Measurements from ENCODE around the gene AQP2. TPM values are rescaled to one million over a fixed set of nuclear protein-coding genes. Genes with fewer than 3 reads are reported as not detected.

Gene AQP2
- total RNA-seq, 1 experiment from 2014 or later = not detected

DNA sequence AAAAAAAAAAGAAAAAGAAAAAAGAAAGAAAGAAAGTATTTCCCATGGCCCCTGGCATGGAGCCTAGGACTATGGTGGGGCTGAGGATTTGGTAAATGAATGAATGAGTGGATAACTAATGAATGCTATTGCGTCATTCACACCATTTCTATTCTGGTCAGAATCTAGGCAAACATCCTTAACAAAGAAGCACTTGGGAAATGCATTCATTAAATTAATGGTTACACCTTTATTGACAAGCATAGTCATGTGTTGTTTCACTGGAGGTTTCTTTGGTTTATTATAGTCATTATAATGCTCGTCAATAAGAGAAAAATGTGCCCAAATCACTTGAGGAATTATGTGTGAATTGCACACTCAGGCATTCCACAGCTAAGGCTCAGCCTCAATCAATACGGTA lies 13.6 kb upstream of the AQP2 start:
- ChIA-PET POLR2A (no interaction called here), CTCF (interaction anchor here (0.7 to 0.9 kb wide), 2 partner anchors 51 to 133 kb away, joined by 3 to 4 read pairs; no protein-coding TSS in a partner anchor)
- Mint-ChIP-seq H3K27ac (ENCODE audit: unreplicated experiment) (no peak overlapping the region), H3K27me3 (ENCODE audit: insufficient read depth, unreplicated experiment) (no peaks in the 10 kb centered on the region), H3K9me3 (ENCODE audit: unreplicated experiment) (no peaks in the 10 kb centered on the region), H3K36me3 (ENCODE audit: insufficient read depth, unreplicated experiment) (peaks cover 5% of the 10 kb centered on the region), H3K4me1 (ENCODE audit: low read depth, unreplicated experiment) (no peaks in the 10 kb centered on the region), H3K4me3 (ENCODE audit: unreplicated experiment) (no peak overlapping the region)
- Histone ChIP-seq H3K27me3 (replicated peaks; ENCODE audit: control insufficient read depth, insufficient read depth, low read length) (no peaks in the 10 kb centered on the region), H3K4me3 (ENCODE audit: low read depth, low read length) (no peak overlapping the region), H3K9me3 (no peaks in the 10 kb centered on the region), H3K4me1 (no peaks in the 10 kb centered on the region; the same call in none of the 2 replicates), H3K36me3 (ENCODE audit: control insufficient read depth, insufficient read depth, low read length) (no peaks in the 10 kb centered on the region)
- TF ChIP-seq, protein P1, sequence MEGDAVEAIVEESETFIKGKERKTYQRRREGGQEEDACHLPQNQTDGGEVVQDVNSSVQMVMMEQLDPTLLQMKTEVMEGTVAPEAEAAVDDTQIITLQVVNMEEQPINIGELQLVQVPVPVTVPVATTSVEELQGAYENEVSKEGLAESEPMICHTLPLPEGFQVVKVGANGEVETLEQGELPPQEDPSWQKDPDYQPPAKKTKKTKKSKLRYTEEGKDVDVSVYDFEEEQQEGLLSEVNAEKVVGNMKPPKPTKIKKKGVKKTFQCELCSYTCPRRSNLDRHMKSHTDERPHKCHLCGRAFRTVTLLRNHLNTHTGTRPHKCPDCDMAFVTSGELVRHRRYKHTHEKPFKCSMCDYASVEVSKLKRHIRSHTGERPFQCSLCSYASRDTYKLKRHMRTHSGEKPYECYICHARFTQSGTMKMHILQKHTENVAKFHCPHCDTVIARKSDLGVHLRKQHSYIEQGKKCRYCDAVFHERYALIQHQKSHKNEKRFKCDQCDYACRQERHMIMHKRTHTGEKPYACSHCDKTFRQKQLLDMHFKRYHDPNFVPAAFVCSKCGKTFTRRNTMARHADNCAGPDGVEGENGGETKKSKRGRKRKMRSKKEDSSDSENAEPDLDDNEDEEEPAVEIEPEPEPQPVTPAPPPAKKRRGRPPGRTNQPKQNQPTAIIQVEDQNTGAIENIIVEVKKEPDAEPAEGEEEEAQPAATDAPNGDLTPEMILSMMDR (IDR thresholded peaks at IDR 0.05; ENCODE audit: insufficient read depth in 1 of 2, low read depth in 1 of 2, low read length in 1 of 2, severe bottlenecking in 1 of 2, unreplicated experiment in 1 of 2) = no peak
- no peak for DNase-seq
- no TSS peak for BruUV-seq (replicated peaks)
- intact Hi-C loops (cut with micrococcal nuclease; ENCODE audit: unreplicated experiment) = no loop called here

DNA sequence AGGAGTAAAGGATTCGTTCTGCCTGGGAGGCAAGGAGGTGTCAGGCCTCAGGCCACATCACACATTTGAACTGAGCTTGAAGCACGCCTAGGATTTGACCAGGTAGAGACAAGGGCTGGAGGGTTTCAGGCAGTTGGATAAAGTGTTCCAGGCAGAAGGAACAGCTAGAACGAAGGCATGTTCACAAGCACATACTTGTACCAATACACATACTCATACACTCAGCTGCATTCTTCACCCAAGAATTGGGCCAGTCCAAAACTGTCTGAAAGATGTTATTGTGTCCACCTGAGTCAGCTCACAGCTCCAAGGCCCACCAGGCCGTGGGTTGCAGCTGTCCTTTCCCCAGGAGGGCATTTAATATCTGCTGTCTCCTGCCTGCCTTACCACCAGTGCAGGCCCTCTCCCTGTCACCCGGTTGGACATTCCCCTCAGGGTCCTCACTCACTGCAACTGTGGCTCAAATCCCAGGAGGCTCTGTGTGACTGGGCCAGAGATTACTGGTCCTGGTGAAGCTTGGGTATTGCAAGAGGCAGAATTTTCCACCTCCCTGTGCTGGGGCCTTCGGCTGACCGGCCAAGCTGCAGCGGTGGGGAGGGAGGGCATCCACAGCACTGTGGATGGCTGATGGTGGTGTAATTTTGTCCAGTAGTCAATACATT lies 12.8 kb upstream of the AQP2 start:
- Mint-ChIP-seq H3K4me3 (ENCODE audit: unreplicated experiment) (no peak overlapping the region), H3K27me3 (ENCODE audit: insufficient read depth, unreplicated experiment) (no peaks in the 10 kb centered on the region), H3K27ac (ENCODE audit: unreplicated experiment) (no peak overlapping the region), H3K9me3 (ENCODE audit: unreplicated experiment) (no peaks in the 10 kb centered on the region), H3K36me3 (ENCODE audit: insufficient read depth, unreplicated experiment) (peaks cover 5% of the 10 kb centered on the region), H3K4me1 (ENCODE audit: low read depth, unreplicated experiment) (no peaks in the 10 kb centered on the region)
- Histone ChIP-seq H3K4me3 (ENCODE audit: low read depth, low read length) (no peak overlapping the region), H3K36me3 (ENCODE audit: control insufficient read depth, insufficient read depth, low read length) (no peaks in the 10 kb centered on the region), H3K27me3 (replicated peaks; ENCODE audit: control insufficient read depth, insufficient read depth, low read length) (no peaks in the 10 kb centered on the region), H3K4me1 (no peaks in the 10 kb centered on the region; the same call in none of the 2 replicates), H3K9me3 (no peaks in the 10 kb centered on the region)
- TF ChIP-seq, protein P1 (IDR thresholded peaks at IDR 0.05; ENCODE audit: insufficient read depth in 1 of 2, low read depth in 1 of 2, low read length in 1 of 2, severe bottlenecking in 1 of 2, unreplicated experiment in 1 of 2) = no peak
- BruUV-seq (replicated peaks) = no TSS peak
- POLR2A ChIA-PET = no interaction called here
- intact Hi-C loops (cut with micrococcal nuclease; ENCODE audit: unreplicated experiment) = no loop called here
- no peak for DNase-seq
- CTCF ChIA-PET = interaction anchor here (0.7 to 0.9 kb wide), 2 partner anchors 37 to 133 kb away, joined by 3 read pairs; no protein-coding TSS in a partner anchor

DNA sequence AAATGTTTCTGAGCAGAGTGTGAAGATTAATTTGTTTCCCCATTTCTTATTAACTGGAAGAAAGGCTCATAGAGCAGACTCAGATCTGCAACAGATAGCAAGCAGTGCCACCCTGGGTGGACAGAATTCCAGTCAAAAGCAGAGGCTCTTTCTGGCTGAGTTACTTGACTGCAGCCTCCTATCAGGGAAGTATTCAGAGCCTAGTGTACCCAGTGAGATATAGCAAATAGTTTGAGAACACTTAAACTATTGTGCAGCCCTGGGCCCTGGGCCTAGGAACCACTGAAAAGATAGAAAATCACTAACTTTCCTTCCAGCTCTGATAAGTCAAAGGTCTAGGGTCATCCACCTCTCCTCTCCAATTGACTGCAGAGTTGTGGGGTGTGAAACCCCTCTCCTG lies 11.2 kb upstream of the AQP2 start:
- no peak overlapping the region for H3K4me3 ChIP-seq (ENCODE audit: low read depth, low read length)
- no peak overlapping the region for H3K27ac Mint-ChIP-seq (ENCODE audit: unreplicated experiment)
- H3K27me3 Mint-ChIP-seq (ENCODE audit: insufficient read depth, unreplicated experiment) = no peaks in the 10 kb centered on the region
- no peaks in the 10 kb centered on the region; the same call in none of the 2 replicates for H3K4me1 ChIP-seq
- CTCF ChIA-PET = interaction anchor here (0.7 to 1.5 kb wide), 2 partner anchors 11 to 117 kb away, joined by 4 to 5 read pairs; partner anchors contain the start of gene AQP2
- peaks cover 5% of the 10 kb centered on the region for H3K36me3 Mint-ChIP-seq (ENCODE audit: insufficient read depth, unreplicated experiment)
- H3K9me3 Mint-ChIP-seq (ENCODE audit: unreplicated experiment) = no peaks in the 10 kb centered on the region
- no peaks in the 10 kb centered on the region for H3K9me3 ChIP-seq
- BruUV-seq (replicated peaks) = no TSS peak
- TF ChIP-seq, protein P1 (IDR thresholded peaks at IDR 0.05; ENCODE audit: insufficient read depth in 1 of 2, low read depth in 1 of 2, low read length in 1 of 2, severe bottlenecking in 1 of 2, unreplicated experiment in 1 of 2) = no peak
- H3K4me3 Mint-ChIP-seq (ENCODE audit: unreplicated experiment) = no peak overlapping the region
- H3K36me3 ChIP-seq (ENCODE audit: control insufficient read depth, insufficient read depth, low read length) = no peaks in the 10 kb centered on the region
- no peaks in the 10 kb centered on the region for H3K27me3 ChIP-seq (replicated peaks; ENCODE audit: control insufficient read depth, insufficient read depth, low read length)
- intact Hi-C loops (cut with micrococcal nuclease; ENCODE audit: unreplicated experiment) = no loop called here
- POLR2A ChIA-PET = no interaction called here
- DNase-seq = no peak
- H3K4me1 Mint-ChIP-seq (ENCODE audit: low read depth, unreplicated experiment) = no peaks in the 10 kb centered on the region
